ENCODE data around the gene COL5A1. TPM values are rescaled to one million over a fixed set of nuclear protein-coding genes. Genes with fewer than 3 reads are reported as not detected.

The COL5A1 gene
- total RNA-seq, 1 donor from 2014 or later, result 6.1 TPM

DNA sequence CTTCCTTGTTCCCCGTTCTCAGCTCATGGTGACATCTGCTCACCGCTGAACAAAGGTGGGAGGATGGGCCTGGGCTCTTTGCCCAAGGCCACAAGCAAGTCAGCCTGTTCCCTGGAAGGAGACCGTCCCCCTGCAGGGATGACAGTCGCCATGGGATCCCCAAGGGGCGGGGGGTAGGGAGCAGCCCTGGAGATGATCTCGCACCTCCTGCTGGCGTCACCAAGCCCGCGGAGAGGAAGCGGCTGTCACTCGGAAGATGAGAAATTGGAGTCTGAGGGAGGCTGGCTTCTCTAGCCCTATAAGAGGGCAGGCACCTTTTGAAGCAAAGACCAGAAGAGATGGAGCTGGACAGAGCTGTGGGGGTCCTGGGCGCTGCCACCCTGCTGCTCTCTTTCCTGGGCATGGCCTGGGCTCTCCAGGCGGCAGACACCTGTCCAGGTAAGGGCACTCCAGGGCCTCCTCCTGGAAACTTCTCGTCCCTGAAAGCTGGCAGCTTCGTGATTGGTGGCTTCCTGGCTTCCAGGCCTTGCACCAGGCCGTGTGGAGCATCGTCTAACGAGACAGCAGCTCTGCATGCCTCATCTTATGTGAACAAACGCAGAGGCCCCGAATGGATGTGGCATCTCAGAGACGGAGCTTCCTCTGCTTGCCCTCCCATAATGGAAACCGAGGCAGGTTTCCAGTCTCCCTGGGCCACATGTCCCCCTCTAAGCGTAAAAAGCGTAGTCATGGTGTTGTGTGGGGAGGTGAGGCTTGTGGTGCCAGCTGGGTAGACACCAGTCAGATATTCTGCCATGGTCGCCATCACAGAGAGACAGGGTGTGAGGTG lies 239.1 kb downstream of the COL5A1 start, which contains the start of gene FCN2:
Gene FCN2 (plus strand): TSS at position 327 of the 829 bp plus-strand sequence. CDS start 12 bp downstream, at position 339.
- no peak within 1 kb of the TSS for H3K27ac ChIP-seq
- H3K4me3 ChIP-seq, result no peak within 1 kb of the TSS
- no peaks in the 10 kb centered on the region for H3K4me1 ChIP-seq
- no peaks in the 10 kb centered on the region for H3K36me3 Mint-ChIP-seq
- TF ChIP-seq EZH2phosphoT487 (IDR thresholded peaks at IDR 0.05), result no peak
- TF ChIP-seq EZH2 (IDR thresholded peaks at IDR 0.05), result no peak
- TF ChIP-seq, protein P1, sequence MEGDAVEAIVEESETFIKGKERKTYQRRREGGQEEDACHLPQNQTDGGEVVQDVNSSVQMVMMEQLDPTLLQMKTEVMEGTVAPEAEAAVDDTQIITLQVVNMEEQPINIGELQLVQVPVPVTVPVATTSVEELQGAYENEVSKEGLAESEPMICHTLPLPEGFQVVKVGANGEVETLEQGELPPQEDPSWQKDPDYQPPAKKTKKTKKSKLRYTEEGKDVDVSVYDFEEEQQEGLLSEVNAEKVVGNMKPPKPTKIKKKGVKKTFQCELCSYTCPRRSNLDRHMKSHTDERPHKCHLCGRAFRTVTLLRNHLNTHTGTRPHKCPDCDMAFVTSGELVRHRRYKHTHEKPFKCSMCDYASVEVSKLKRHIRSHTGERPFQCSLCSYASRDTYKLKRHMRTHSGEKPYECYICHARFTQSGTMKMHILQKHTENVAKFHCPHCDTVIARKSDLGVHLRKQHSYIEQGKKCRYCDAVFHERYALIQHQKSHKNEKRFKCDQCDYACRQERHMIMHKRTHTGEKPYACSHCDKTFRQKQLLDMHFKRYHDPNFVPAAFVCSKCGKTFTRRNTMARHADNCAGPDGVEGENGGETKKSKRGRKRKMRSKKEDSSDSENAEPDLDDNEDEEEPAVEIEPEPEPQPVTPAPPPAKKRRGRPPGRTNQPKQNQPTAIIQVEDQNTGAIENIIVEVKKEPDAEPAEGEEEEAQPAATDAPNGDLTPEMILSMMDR (IDR thresholded peaks at IDR 0.05), result no peak
- H2AFZ ChIP-seq (replicated peaks), result no peak within 1 kb of the TSS
- H3K4me3 Mint-ChIP-seq, result no peak within 1 kb of the TSS
- H3K9me3 Mint-ChIP-seq, result no peaks in the 10 kb centered on the region
- H3K4me2 ChIP-seq, result no peak within 1 kb of the TSS
- peaks cover 6% of the 10 kb centered on the region for H3K27me3 Mint-ChIP-seq (ENCODE audit: insufficient read depth, low read depth)
- H3K9ac ChIP-seq, result no peak within 1 kb of the TSS
- H4K20me1 ChIP-seq (ENCODE audit: low read depth), result no peaks in the 10 kb centered on the region
- H3K36me3 ChIP-seq, result no peaks in the 10 kb centered on the region
- no peaks in the 10 kb centered on the region for H3K4me1 Mint-ChIP-seq
- no peaks in the 10 kb centered on the region for H3K9me3 ChIP-seq (ENCODE audit: low read depth)
- H3F3A ChIP-seq (ENCODE audit: low read depth), result no peaks in the 10 kb centered on the region
- no peak within 1 kb of the TSS for H3K27ac Mint-ChIP-seq
- no peaks in the 10 kb centered on the region for H3K27me3 ChIP-seq
- no peak for DNase-seq (ENCODE audit: low spot score)
- no peaks in the 10 kb centered on the region for H3K79me2 ChIP-seq (ENCODE audit: low read depth)

- Histone ChIP-seq H3K36me3 (no peaks in the 10 kb centered on the region), H3K4me2 (no peak overlapping the region), H2AFZ (replicated peaks) (no peak overlapping the region), H3K9ac (no peak overlapping the region), H3K9me3 (ENCODE audit: low read depth) (no peaks in the 10 kb centered on the region), H3K4me3 (no peak overlapping the region), H4K20me1 (ENCODE audit: low read depth) (no peaks in the 10 kb centered on the region), H3K27ac (no peak overlapping the region), H3K79me2 (ENCODE audit: low read depth) (no peaks in the 10 kb centered on the region), H3K27me3 (no peaks in the 10 kb centered on the region), H3F3A (ENCODE audit: low read depth) (no peaks in the 10 kb centered on the region), H3K4me1 (no peaks in the 10 kb centered on the region)
- peaks cover 1% of the 10 kb centered on the region for H3K4me1 Mint-ChIP-seq
- DNase-seq (ENCODE audit: low spot score), result no peak
- H3K27me3 Mint-ChIP-seq (ENCODE audit: insufficient read depth, low read depth), result peaks cover 6% of the 10 kb centered on the region
- no peaks in the 10 kb centered on the region for H3K36me3 Mint-ChIP-seq
- TF ChIP-seq EZH2phosphoT487 (IDR thresholded peaks at IDR 0.05) (no peak), EZH2 (IDR thresholded peaks at IDR 0.05) (no peak)
- TF ChIP-seq, protein P1 (IDR thresholded peaks at IDR 0.05), result no peak
- H3K4me3 Mint-ChIP-seq, result no peak overlapping the region
- H3K27ac Mint-ChIP-seq, result no peak overlapping the region
- no peaks in the 10 kb centered on the region for H3K9me3 Mint-ChIP-seq
Measured at GRCh38 chr9:134881313-134881670, 239.7 kb downstream of the COL5A1 start.

DNA sequence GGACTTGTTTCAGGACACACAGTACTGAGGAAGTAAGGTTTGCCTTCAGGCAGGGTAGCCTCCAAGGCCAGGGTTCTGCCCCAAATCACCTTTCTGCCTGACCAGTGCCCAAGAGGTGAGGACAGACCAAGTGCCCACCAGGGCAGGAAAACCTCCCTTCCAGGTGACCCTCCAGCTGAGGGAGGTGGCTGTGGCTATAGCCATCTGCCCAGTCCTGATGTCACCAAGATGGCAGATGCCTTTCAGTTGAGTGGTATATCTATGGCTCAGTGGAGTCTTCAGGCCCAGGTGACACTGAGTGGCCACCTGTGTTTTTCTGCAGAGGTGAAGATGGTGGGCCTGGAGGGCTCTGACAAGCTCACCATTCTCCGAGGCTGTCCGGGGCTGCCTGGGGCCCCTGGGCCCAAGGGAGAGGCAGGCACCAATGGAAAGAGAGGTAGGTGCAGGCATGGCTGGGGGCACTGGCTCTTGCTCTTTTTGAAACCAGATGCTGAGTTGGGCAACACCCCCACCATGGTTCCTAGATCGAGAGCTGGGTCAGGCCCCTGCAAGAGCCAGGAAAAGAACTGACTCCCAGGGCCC lies 240.7 kb downstream of the COL5A1 start:
- no peak for DNase-seq (ENCODE audit: low spot score)
- no peak overlapping the region for H3K9ac ChIP-seq
- no peaks in the 10 kb centered on the region for H3K79me2 ChIP-seq (ENCODE audit: low read depth)
- H3K36me3 ChIP-seq, result no peaks in the 10 kb centered on the region
- no peak overlapping the region for H3K27ac ChIP-seq
- peaks cover 12% of the 10 kb centered on the region for H3K27me3 Mint-ChIP-seq (ENCODE audit: insufficient read depth, low read depth)
- H3K4me1 Mint-ChIP-seq, result peaks cover 4% of the 10 kb centered on the region
- no peaks in the 10 kb centered on the region for H3F3A ChIP-seq (ENCODE audit: low read depth)
- H3K27me3 ChIP-seq, result no peaks in the 10 kb centered on the region
- H3K9me3 ChIP-seq (ENCODE audit: low read depth), result no peaks in the 10 kb centered on the region
- TF ChIP-seq EZH2phosphoT487 (IDR thresholded peaks at IDR 0.05), result no peak
- no peak for TF ChIP-seq EZH2 (IDR thresholded peaks at IDR 0.05)
- TF ChIP-seq, protein P1 (IDR thresholded peaks at IDR 0.05), result no peak
- no peaks in the 10 kb centered on the region for H4K20me1 ChIP-seq (ENCODE audit: low read depth)
- no peaks in the 10 kb centered on the region for H3K9me3 Mint-ChIP-seq
- no peak overlapping the region for H3K4me3 ChIP-seq
- H3K4me1 ChIP-seq, result no peaks in the 10 kb centered on the region
- no peak overlapping the region for H3K4me2 ChIP-seq
- no peak overlapping the region for H3K27ac Mint-ChIP-seq
- no peak overlapping the region for H2AFZ ChIP-seq (replicated peaks)
- no peak overlapping the region for H3K4me3 Mint-ChIP-seq
- no peaks in the 10 kb centered on the region for H3K36me3 Mint-ChIP-seq
